Measurements from ENCODE around the gene LYSET. TPM values are rescaled to one million over a fixed set of nuclear protein-coding genes. Genes with fewer than 3 reads are reported as not detected.
A peak's percentile ranks its signal among the peaks of the same experiment; 100 is the strongest.
"Not testable (repeated sequence)": the region's sequence is repeated elsewhere in the genome, so short reads cannot be mapped to it uniquely, and the experiment has no call there.

Gene LYSET
- total RNA-seq, 1 donor from 2014 or later: 13.5 TPM

GRCh38 chr14:93168610-93169009 lies 16.5 kb upstream of the LYSET start:
- DNase-seq (ENCODE audit: low read depth, low spot score): not testable (repeated sequence)

DNA sequence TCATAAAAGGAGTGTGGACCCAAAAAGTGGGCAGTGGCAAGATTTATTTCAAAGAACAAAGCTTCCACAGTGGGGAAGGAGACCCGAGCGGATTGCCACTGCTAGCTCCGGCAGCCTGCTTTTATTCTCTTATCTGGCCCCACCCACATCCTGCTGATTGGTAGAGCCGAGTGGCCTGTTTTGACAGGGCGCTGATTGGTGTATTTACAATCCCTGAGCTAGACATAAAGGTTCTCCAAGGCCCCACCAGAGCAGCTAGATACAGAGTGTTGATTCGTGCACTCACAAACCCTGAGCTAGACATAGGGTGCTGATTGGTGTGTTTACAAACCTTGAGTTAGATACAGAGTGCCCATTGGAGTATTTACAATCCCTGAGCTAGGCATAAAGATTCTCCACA lies 15.5 kb upstream of the LYSET start:
- DNase-seq (ENCODE audit: low read depth, low spot score): not testable (repeated sequence)

DNA sequence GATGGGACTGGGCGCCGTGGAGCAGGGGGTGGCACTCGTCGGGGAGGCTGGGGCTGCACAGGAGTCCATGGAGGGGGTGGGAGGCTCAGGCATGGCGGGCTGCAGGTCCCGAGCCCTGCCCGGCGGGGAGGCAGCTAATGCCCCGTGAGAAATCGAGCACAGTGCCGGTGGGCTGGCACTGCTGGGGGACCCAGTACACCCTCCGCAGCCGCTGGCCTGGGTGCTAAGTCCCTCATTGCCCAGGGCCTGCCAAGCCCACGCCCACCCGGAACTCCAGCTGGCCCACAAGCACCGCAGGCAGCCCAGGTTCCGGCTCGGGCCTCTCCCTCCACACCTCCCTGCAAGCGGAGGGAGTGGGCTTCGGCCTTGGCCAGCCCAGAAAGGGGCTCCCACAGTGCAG lies 15.0 kb upstream of the LYSET start:
- DNase-seq (ENCODE audit: low read depth, low spot score): not testable (repeated sequence)

DNA sequence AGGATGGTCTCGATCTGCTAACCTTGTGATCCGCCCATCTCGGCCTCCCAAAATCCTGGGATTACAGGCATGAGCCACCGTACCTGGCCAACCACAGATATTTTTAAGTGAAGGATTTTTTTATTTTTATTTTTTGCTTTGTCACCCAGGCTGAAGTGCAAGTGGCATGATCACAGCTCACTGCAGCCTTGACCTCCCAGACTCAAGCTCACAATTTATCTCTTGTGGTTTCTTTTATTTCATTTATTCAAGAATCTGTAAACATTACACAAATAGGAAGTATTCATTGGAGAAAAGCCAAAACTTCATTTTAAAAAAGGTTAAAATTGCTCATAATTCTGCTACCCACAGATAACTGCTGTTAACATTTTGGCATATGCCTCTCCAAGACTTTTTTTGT lies 13.7 kb upstream of the LYSET start:
- no peak for DNase-seq (ENCODE audit: low read depth, low spot score)

DNA sequence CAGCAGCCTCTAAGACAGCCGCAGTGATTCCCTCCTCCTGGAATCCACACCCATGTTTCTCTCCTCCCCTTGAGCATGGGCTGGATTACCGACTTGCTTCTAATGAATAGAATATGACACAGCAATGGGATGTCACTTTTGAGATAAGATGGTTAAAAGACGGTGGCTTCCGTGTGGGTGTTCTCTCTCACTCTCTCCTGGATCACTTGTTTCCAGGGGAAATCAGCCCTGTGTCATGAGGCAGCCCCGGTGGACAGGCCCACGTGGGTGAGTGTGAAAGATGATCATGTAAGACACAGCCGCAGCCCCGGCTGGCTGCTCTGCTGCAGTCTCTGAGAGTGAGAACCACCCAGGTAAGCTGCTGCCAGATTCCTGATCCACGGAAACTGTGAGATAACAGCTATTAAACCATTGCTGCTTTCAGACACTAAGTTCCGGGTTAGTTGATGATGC lies 11.1 kb upstream of the LYSET start:
- DNase-seq (ENCODE audit: low read depth, low spot score): no peak

DNA sequence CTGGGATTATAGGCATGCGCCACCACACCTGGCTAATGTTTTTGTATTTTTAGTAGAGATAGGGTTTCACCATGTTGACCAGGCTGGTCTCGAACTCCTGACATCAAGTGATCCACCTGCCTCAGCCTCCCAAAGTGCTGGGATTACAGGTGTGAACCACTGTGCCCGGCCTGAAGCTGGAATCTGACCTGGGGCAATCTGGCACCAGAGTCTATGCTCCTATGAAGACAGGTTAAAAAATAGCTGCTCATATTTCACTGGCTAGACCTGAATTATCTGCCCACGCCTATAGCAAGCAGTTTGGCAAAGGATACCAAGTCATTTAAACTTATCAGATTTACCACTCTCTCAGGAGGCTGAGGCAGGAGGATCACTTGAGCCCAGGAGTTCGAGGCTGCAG lies 10.4 kb upstream of the LYSET start:
- not testable (repeated sequence) for DNase-seq (ENCODE audit: low read depth, low spot score)

DNA sequence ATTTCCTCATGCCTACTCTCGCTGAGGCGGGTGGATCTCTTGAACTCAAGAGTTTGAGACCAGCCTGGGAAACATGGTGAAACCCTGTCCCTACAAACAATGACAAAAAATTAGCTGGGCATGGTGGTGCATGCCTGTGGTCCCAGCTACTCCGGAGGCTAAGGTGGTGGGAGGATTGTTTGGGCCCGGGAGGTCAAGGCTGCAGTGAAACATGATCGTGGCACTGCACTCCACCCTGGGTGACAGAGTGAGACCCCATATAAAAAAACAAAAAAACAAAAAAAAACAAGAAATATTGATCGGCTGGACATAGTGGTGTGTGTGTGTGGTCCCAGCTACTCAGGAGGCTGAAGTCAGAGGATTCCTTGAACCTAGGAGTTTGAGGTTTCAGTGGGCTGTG lies 9.6 kb upstream of the LYSET start:
- no peak for DNase-seq (ENCODE audit: low read depth, low spot score)

- DNase-seq (ENCODE audit: low read depth, low spot score): no peak
These were observed 1.4 kb upstream of the LYSET start for GRCh38 chr14:93183596-93184317.

- DNase-seq (ENCODE audit: low read depth, low spot score): no peak
These were observed 218 bp downstream of the LYSET start for GRCh38 chr14:93185349-93185720.

- DNase-seq (ENCODE audit: low read depth, low spot score): no peak
These were observed 1.3 kb downstream of the LYSET start for GRCh38 chr14:93186466-93186865.

DNA sequence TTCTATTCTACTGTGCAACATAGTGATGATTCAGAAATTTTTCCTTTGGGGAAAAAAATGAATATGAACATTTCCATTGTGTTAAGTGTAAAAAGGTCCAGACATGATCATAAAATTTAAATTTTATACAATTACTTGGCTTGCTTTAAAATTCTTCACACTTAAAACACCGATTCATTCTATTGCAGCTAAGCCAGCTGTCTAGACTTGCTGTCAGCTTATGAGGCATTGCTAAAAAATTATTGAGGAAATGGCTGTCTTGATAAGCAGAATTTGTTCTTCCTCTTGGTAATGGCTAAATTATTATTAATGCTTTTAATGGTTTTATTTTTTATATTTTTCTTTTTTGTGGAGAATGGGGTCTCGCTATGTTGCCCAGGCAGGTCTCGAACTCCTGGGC lies 1.8 kb downstream of the LYSET start:
- no peak for DNase-seq (ENCODE audit: low read depth, low spot score)

- no peak for DNase-seq (ENCODE audit: low read depth, low spot score)
These were observed 10.3 kb downstream of the LYSET start for GRCh38 chr14:93195316-93195999.

GRCh38 chr14:93199031-93199430 lies 13.9 kb downstream of the LYSET start:
- no peak for DNase-seq (ENCODE audit: low read depth, low spot score)

DNA sequence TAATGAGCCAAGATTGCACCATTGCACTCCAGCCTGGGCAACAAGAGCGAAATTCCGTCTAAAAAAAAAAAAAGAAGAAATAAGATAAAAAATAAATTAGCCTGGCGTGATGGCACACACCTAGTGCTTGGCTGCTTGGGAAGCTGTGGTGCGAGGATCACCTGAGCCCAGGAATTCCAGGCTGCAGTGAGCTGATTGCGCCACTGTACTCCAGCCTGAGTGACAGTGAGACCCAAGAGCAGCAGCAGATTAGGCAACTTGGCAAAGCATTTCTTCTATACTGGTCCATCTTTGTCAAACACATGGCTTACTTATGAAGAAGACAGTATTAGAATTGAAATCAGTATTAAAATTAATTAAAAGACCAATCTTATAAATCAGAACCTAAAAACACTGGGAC lies 15.4 kb downstream of the LYSET start:
- no peak for DNase-seq (ENCODE audit: low read depth, low spot score)

- DNase-seq (ENCODE audit: low read depth, low spot score): no peak
These were observed 16.1 kb downstream of the LYSET start for GRCh38 chr14:93201155-93201704.

DNA sequence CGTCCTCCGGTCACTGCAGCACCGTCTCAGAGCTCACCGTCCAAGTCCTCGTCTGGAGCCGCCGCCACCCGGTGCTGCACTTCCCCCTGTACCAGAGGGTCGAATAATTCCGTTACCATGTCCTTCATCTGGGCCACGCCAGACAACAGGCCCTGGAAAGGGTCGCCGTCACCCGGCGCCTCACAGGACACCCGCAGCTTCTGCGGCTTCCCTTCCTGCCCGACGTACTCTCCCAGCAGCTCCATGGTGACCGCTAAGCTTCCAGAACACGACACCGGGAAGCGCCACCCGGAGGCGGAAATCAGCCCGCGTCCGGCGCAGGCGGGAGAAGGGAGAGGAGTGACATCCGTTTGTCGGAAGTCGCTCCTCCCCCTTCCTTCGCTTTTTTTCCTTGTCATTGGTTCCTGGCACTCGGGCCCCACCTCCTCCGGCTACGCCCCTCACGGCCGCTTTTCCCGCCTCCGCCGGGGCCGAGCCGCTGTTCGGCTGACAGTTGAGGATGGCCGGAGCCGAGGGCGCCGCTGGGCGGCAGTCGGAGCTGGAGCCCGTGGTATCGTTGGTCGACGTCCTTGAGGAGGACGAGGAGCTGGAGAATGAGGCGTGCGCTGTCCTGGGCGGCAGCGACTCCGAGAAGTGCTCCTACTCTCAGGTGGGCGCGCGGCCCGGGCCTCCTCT lies 21.8 kb downstream of the LYSET start, which contains the start of the genes GON7 and UBR7:
Gene GON7 (minus strand): TSS at position 273 of the 675 bp plus-strand sequence. CDS start 28 bp downstream, at position 245.
Gene UBR7 (plus strand): TSS at position 464 of the 675 bp plus-strand sequence. CDS start 36 bp downstream, at position 500.
- DNase-seq (ENCODE audit: low read depth, low spot score): peak; percentile 84

GRCh38 chr14:93207468-93208308 lies 22.6 kb downstream of the LYSET start:
- DNase-seq (ENCODE audit: low read depth, low spot score): no peak

DNA sequence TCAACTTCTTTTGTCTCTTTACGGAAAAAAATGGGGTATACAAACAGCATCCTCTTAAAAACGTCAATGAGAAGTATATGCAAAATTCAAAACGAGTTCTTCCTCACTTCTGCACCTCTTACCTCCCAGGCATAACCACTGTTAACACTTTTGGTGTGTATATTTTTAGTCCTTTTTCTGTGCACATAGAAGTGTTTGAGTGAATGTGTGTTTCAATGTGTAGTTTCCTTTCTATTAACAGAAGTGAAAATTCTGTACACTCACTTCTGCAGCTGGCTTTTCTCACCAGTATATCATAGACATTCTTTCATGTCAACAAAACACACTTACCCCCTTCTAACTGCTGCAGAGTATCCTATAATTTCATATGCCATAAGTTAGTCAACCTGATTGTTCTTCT lies 27.3 kb downstream of the LYSET start:
- DNase-seq (ENCODE audit: low read depth, low spot score): no peak

- DNase-seq (ENCODE audit: low read depth, low spot score): no peak
These were observed 29.5 kb downstream of the LYSET start for GRCh38 chr14:93214598-93214997.

DNA sequence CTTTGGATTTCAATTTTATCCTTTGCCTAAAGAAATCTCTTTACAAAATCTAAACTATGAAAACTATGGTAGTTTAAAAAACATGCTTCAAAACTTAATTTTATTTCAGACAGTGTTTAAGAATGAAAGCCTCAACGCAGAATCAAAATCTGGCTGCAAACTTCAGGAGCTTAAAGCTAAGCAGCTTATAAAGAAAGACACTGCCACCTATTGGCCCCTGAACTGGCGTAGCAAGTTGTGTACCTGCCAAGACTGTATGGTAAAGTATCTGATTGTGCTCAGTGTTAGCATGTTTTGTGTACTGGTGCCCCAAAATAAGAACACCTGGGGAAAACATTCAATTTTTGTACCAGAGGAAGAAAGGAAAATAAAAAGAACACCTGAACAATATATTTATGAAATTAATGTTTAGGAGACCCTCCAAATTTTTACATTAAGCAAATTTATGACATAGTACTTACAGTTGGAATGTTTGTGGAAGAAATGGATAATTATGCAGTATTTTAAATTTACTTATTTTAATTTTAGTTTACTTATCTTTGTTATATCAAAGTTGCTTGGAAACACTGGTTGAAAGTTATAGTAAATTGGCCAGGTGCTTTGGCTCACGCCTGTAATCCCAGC lies 34.1 kb downstream of the LYSET start:
- peak; percentile 19 for DNase-seq (ENCODE audit: low read depth, low spot score)

- no peak for DNase-seq (ENCODE audit: low read depth, low spot score)
These were observed 35.4 kb downstream of the LYSET start for GRCh38 chr14:93220509-93220908.
